ENCODE results near the gene LRRC32.

DNA sequence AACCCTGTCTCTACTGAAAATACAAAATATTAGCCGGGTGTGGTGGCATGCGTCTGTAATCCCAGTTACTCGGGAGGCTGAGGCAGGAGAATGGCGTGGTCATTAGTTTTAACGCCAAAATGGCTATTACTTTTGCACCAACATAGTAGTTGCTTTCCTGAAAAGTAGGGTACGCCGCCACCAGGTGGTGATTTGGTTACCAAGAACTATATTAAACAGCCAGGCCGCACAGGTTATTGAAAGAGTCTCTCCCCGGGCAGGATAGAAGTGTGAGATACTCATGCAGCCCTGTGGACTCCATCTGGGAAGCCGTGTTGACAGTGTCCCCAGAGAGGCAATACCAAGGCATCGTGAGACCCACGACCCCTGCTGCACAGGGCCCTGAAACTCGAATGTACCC, 24.6 kb upstream of the LRRC32 start:
- TF ChIP-seq, protein P1, sequence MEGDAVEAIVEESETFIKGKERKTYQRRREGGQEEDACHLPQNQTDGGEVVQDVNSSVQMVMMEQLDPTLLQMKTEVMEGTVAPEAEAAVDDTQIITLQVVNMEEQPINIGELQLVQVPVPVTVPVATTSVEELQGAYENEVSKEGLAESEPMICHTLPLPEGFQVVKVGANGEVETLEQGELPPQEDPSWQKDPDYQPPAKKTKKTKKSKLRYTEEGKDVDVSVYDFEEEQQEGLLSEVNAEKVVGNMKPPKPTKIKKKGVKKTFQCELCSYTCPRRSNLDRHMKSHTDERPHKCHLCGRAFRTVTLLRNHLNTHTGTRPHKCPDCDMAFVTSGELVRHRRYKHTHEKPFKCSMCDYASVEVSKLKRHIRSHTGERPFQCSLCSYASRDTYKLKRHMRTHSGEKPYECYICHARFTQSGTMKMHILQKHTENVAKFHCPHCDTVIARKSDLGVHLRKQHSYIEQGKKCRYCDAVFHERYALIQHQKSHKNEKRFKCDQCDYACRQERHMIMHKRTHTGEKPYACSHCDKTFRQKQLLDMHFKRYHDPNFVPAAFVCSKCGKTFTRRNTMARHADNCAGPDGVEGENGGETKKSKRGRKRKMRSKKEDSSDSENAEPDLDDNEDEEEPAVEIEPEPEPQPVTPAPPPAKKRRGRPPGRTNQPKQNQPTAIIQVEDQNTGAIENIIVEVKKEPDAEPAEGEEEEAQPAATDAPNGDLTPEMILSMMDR (optimal IDR thresholded peaks at IDR 0.05 in 1 of 3, IDR thresholded peaks at IDR 0.05 in 1 of 3, conservative IDR thresholded peaks at IDR 0.05 in 1 of 3; ENCODE audit: extremely low read depth in 1 of 3, insufficient read depth in 2 of 3, low read length in 3 of 3): no peak
- TF ChIP-seq EZH2 (IDR thresholded peaks at IDR 0.05; ENCODE audit: low read length): no peak

Measured in keratinocyte (primary cell).